Cortex of kidney (tissue), 1 donor: ENCODE results near the gene FANK1.
A peak's percentile ranks its signal among the peaks of the same experiment; 100 is the strongest.

Experiments used
- DNase-seq: peaks from one replicate; lab custom pipeline; 2025; lab: John Stamatoyannopoulos, UW

Gene FANK1

GRCh38 chr10:125896088-125896934, at the start of gene FANK1:
Gene FANK1, plus strand, starts transcription at chr10:125896564. Its CDS starts 79 bp downstream, at chr10:125896643.
- peak; percentile 25 for DNase-seq

- DNase-seq = no peak
Observed at GRCh38 chr10:125846894-125847293, 49.5 kb upstream of the FANK1 start.

- DNase-seq = no peak
Observed at GRCh38 chr10:125848371-125848770, 48.0 kb upstream of the FANK1 start.

- no peak for DNase-seq
Observed at GRCh38 chr10:125848857-125849256, 47.5 kb upstream of the FANK1 start.

- DNase-seq = no peak
Observed at GRCh38 chr10:125849448-125849847, 46.9 kb upstream of the FANK1 start.

- no peak for DNase-seq
Observed at GRCh38 chr10:125850766-125851731, 45.3 kb upstream of the FANK1 start.

GRCh38 chr10:125852487-125852886, 43.9 kb upstream of the FANK1 start:
- no peak for DNase-seq

GRCh38 chr10:125857185-125857760, 39.1 kb upstream of the FANK1 start:
- no peak for DNase-seq

- no peak for DNase-seq
Observed at GRCh38 chr10:125859128-125859817, 37.1 kb upstream of the FANK1 start.

- DNase-seq = no peak
Observed at GRCh38 chr10:125865120-125865519, 31.2 kb upstream of the FANK1 start.

- DNase-seq = no peak
Observed at GRCh38 chr10:125866421-125867029, 29.8 kb upstream of the FANK1 start.

GRCh38 chr10:125868372-125868975, 27.9 kb upstream of the FANK1 start:
- no peak for DNase-seq

GRCh38 chr10:125871338-125871737, 25.0 kb upstream of the FANK1 start:
- DNase-seq = no peak

- DNase-seq = no peak
Observed at GRCh38 chr10:125878957-125879835, 17.2 kb upstream of the FANK1 start.

- DNase-seq = no peak
Observed at GRCh38 chr10:125880719-125881118, 15.6 kb upstream of the FANK1 start.

- DNase-seq = no peak
Observed at GRCh38 chr10:125881192-125881591, 15.2 kb upstream of the FANK1 start, which contains the start of gene DHX32. Gene DHX32, minus strand, starts transcription at chr10:125881292. Its CDS starts 468 bp downstream, at chr10:125880824.

GRCh38 chr10:125882596-125882995, 13.8 kb upstream of the FANK1 start:
- no peak for DNase-seq

- no peak for DNase-seq
Observed at GRCh38 chr10:125883211-125883610, 13.2 kb upstream of the FANK1 start.

GRCh38 chr10:125886914-125887512, 9.4 kb upstream of the FANK1 start:
- no peak for DNase-seq
